A549 (cell line): ENCODE results near the gene KCNK3. TPM values are rescaled to one million over a fixed set of nuclear protein-coding genes. Genes with fewer than 3 reads are reported as not detected.

Source experiments
- ATAC-seq, 2 experiments: fragments of 200-7000 bp in 1 of 2; fragments of >200 bp in 1 of 2; cut with Nextera tagmentation in 1 of 2; cut with Tn5 transposase in 1 of 2; 3 replicates each; pipeline versions ENCODE4 v1.8.0 to v1.9.1; 2018 to 2020; ENCODE audit warnings: mild to moderate bottlenecking in 1 of 2, moderate library complexity in 1 of 2
- CTCF ChIA-PET: fragments of 300-600 bp; sonication (Branson Sonifier 250); formaldehyde crosslinking; extraction: SDS; loops from one replicate; lab custom pipeline; 2021; ENCODE audit warnings: antibody characterized with exemption, inconsistent platforms; lab: Yijun Ruan, JAX
- POLR2A ChIA-PET: fragments of 350-600 bp; formaldehyde crosslinking; extraction: SDS; loops from one replicate; lab custom pipeline; 2021; ENCODE audit warnings: antibody characterized with exemption, inconsistent platforms; lab: Yijun Ruan, JAX
- DNase-seq, 2 experiments: peaks; one replicate each; pipeline versions ENCODE4 v3.0.0 to v3.0.0-alpha.2; 2011 to 2016; ENCODE audit warnings: low read depth in 1 of 2, low spot score in 1 of 2
- FAIRE-seq: peaks from 2 replicates; lab custom pipeline; 2011; peaks lifted over from hg19 to GRCh38; lab: Jason Lieb, UNC
- H3K27ac ChIP-seq, 2 experiments: fragments of >200 bp; sonication (Bioruptor Twin); formaldehyde crosslinking; 3 replicates each; pipeline ENCODE4 v1.5.1; 2016 to 2017
- H3K4me1 ChIP-seq: fragments of >200 bp; sonication (Bioruptor Twin); formaldehyde crosslinking; 3 replicates; pipeline ENCODE4 v1.6.1; 2016
- H3K4me2 ChIP-seq: fragments of >200 bp; sonication (Bioruptor Twin); formaldehyde crosslinking; 3 replicates; pipeline ENCODE4 v1.6.1; 2016
- H3K4me3 ChIP-seq: fragments of >200 bp; sonication (Bioruptor Twin); formaldehyde crosslinking; 3 replicates; pipeline ENCODE4 v1.5.1; 2016
- H3K9me3 ChIP-seq: fragments of >200 bp; sonication (Bioruptor Twin); formaldehyde crosslinking; 3 replicates; pipeline ENCODE4 v1.6.1; 2016
- CBX2 ChIP-seq: fragments of 200-600 bp; sonication (generic); IDR thresholded peaks from 2 replicates; pipeline ENCODE4 v1.6.1; 2016; ENCODE audit warnings: low read depth, mild to moderate bottlenecking, borderline replicate concordance
- CEBPB ChIP-seq, 2 experiments: fragments of >200 bp in 1 of 2; sonication (Bioruptor Twin) in 1 of 2; formaldehyde crosslinking in 1 of 2; IDR thresholded peaks; 2 replicates each; pipeline ENCODE4 v1.6.1; 2012 to 2016
- FOSL2 ChIP-seq, 2 experiments: fragments of 450-650 bp in 1 of 2; fragments of >200 bp in 1 of 2; sonication (Bioruptor Twin) in 1 of 2; formaldehyde crosslinking; IDR thresholded peaks; 2 replicates each; pipeline versions ENCODE4 v1.5.0 to v1.6.1; 2016 to 2020; ENCODE audit warnings: mild to moderate bottlenecking in 1 of 2, moderate library complexity in 1 of 2
- HES2 ChIP-seq: fragments of >200 bp; sonication (Bioruptor Twin); formaldehyde crosslinking; IDR thresholded peaks from 2 replicates; pipeline ENCODE4 v1.6.1; 2016
- HOXB13 ChIP-seq: fragments of 250-450 bp; sonication (Bioruptor Pico); IDR thresholded peaks from 2 replicates; pipeline ENCODE4 v1.5.0; 2020; ENCODE audit warnings: low read depth, mild to moderate bottlenecking, moderate library complexity
- KDM5A ChIP-seq: fragments of 200-600 bp; sonication (generic); IDR thresholded peaks from 2 replicates; pipeline ENCODE4 v1.6.1; 2016; ENCODE audit warnings: antibody characterized with exemption, mild to moderate bottlenecking
- MAZ ChIP-seq: fragments of 150-350 bp; IDR thresholded peaks from 2 replicates; pipeline ENCODE4 v1.6.1; 2014; ENCODE audit warnings: antibody characterized with exemption, low read depth, low read length, borderline replicate concordance
- RFX5 ChIP-seq: fragments of 450-650 bp; IDR thresholded peaks from 2 replicates; pipeline ENCODE4 v1.7.1; 2014; ENCODE audit warnings: antibody characterized with exemption, mild to moderate bottlenecking, moderate library complexity
- TFCP2L1 ChIP-seq: fragments of 250-450 bp; sonication (Bioruptor Pico); IDR thresholded peaks from 2 replicates; pipeline ENCODE4 v1.5.0; 2021; ENCODE audit warnings: mild to moderate bottlenecking
- TP53 ChIP-seq: fragments of 250-450 bp; sonication (Bioruptor Pico); IDR thresholded peaks from 2 replicates; pipeline ENCODE4 v1.5.0; 2021; ENCODE audit warnings: mild to moderate bottlenecking, moderate library complexity
- WGBS: methylation state at CpG from one replicate; pipeline ENCODE4 v1.1.6; 2017; ENCODE audit errors: missing lambda C conversion rate; 5-methylcytosine and 5-hydroxymethylcytosine counted together
- polyA plus RNA-seq, 4 experiments: library from polyadenylated mRNA; depleted of rRNA in 3 of 4; stranded (reverse); fragments of >200 nt; fragmentation: RNase III in 1 of 4; extraction: RNeasy Plus Mini Kit Qiagen cat#74134 plus additional on column Dnase treatment in 1 of 4; gene quantifications; 2 replicates in 3 of 4; 3 replicates in 1 of 4; pipeline ENCODE4 v1.2.3, GENCODE V29; 2011 to 2017
- TF ChIP-seq, protein P1 (sequence below): fragments of >200 bp; sonication (Bioruptor Twin); formaldehyde crosslinking; IDR thresholded peaks from 3 replicates; pipeline ENCODE4 v1.6.1; 2016
- TF ChIP-seq, protein P2 (sequence below): fragments of 200-600 bp; sonication (generic); IDR thresholded peaks from 2 replicates; pipeline ENCODE4 v1.6.1; 2016; ENCODE audit warnings: antibody characterized with exemption, mild to moderate bottlenecking, moderate library complexity
- TF ChIP-seq, protein P3 (sequence below): fragments of >200 bp; sonication (Bioruptor Twin); formaldehyde crosslinking; IDR thresholded peaks from 3 replicates; pipeline ENCODE4 v1.5.1; 2016
- TF ChIP-seq, protein P4 (sequence below): IDR thresholded peaks from 2 replicates; pipeline ENCODE4 v1.6.1; 2012

Gene KCNK3
- polyA plus RNA-seq, 2 of the 4 experiments (the other 2 are of a cell fraction) = 2.4 to 2.8 TPM

DNA sequence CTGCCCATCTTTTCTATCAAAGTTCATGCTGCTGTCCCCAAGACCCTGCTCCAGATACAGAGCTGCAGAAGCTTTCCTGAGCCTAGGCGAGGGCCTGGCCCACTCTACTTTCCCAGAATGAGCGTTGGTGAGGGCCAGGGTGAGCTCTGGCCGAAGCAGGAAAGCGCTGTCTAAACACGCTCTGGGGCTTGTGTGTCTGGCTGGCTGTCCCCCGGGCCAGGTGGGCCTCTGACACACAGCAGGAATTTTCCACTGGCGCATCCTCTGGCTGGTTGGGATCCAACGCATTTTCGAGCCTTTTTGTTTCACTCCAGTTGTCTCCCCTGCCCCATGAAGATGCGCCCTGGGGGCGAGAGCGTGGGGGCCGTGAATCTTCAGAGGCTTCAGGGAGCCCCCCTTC, 17.8 kb upstream of the KCNK3 start:
- FAIRE-seq (no peak), DNase-seq (no peak), ATAC-seq (no peak)
- WGBS = 82% methylated on average over 13 of the region's 13 CpGs
- H3K4me1 ChIP-seq = peaks cover 16% of the 10 kb centered on the region
- H3K4me2 ChIP-seq = no peak overlapping the region
- POLR2A ChIA-PET = no interaction called here
- H3K9me3 ChIP-seq = peaks cover 8% of the 10 kb centered on the region; the same call in 2 of the 3 replicates
- TF ChIP-seq HOXB13 (CRISPR knock-in tag) (no peak), HES2 (no peak), RFX5 (no peak), KDM5A (no peak)
- TF ChIP-seq, protein P1, sequence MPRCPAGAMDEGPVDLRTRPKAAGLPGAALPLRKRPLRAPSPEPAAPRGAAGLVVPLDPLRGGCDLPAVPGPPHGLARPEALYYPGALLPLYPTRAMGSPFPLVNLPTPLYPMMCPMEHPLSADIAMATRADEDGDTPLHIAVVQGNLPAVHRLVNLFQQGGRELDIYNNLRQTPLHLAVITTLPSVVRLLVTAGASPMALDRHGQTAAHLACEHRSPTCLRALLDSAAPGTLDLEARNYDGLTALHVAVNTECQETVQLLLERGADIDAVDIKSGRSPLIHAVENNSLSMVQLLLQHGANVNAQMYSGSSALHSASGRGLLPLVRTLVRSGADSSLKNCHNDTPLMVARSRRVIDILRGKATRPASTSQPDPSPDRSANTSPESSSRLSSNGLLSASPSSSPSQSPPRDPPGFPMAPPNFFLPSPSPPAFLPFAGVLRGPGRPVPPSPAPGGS = no peak
- TF ChIP-seq, protein P2, sequence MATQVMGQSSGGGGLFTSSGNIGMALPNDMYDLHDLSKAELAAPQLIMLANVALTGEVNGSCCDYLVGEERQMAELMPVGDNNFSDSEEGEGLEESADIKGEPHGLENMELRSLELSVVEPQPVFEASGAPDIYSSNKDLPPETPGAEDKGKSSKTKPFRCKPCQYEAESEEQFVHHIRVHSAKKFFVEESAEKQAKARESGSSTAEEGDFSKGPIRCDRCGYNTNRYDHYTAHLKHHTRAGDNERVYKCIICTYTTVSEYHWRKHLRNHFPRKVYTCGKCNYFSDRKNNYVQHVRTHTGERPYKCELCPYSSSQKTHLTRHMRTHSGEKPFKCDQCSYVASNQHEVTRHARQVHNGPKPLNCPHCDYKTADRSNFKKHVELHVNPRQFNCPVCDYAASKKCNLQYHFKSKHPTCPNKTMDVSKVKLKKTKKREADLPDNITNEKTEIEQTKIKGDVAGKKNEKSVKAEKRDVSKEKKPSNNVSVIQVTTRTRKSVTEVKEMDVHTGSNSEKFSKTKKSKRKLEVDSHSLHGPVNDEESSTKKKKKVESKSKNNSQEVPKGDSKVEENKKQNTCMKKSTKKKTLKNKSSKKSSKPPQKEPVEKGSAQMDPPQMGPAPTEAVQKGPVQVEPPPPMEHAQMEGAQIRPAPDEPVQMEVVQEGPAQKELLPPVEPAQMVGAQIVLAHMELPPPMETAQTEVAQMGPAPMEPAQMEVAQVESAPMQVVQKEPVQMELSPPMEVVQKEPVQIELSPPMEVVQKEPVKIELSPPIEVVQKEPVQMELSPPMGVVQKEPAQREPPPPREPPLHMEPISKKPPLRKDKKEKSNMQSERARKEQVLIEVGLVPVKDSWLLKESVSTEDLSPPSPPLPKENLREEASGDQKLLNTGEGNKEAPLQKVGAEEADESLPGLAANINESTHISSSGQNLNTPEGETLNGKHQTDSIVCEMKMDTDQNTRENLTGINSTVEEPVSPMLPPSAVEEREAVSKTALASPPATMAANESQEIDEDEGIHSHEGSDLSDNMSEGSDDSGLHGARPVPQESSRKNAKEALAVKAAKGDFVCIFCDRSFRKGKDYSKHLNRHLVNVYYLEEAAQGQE = no peak
- CTCF ChIA-PET = interaction anchor here (1.0 to 2.1 kb wide), 5 partner anchors 11 to 171 kb away, joined by 3 to 7 read pairs (median 4); no protein-coding TSS in a partner anchor
- no peak overlapping the region for H3K4me3 ChIP-seq
- no peak overlapping the region for H3K27ac ChIP-seq

GRCh38 chr2:26675651-26676255, 16.8 kb upstream of the KCNK3 start:
- Histone ChIP-seq H3K4me3 (no peak overlapping the region), H3K4me2 (no peak overlapping the region), H3K4me1 (peaks cover 8% of the 10 kb centered on the region; the same call in 2 of the 3 replicates), H3K27ac (no peak overlapping the region), H3K9me3 (peaks cover 8% of the 10 kb centered on the region; the same call in 2 of the 3 replicates)
- FAIRE-seq (no peak), ATAC-seq (no peak), DNase-seq (no peak)
- TF ChIP-seq CBX2 = no peak
- no peak for TF ChIP-seq TP53
- no peak for TF ChIP-seq FOSL2 (IDR thresholded peaks at IDR 0.05)
- TF ChIP-seq FOSL2 (CRISPR knock-in tag; IDR thresholded peaks at IDR 0.05) = no peak
- TF ChIP-seq MAZ = no peak
- TF ChIP-seq, protein P3, sequence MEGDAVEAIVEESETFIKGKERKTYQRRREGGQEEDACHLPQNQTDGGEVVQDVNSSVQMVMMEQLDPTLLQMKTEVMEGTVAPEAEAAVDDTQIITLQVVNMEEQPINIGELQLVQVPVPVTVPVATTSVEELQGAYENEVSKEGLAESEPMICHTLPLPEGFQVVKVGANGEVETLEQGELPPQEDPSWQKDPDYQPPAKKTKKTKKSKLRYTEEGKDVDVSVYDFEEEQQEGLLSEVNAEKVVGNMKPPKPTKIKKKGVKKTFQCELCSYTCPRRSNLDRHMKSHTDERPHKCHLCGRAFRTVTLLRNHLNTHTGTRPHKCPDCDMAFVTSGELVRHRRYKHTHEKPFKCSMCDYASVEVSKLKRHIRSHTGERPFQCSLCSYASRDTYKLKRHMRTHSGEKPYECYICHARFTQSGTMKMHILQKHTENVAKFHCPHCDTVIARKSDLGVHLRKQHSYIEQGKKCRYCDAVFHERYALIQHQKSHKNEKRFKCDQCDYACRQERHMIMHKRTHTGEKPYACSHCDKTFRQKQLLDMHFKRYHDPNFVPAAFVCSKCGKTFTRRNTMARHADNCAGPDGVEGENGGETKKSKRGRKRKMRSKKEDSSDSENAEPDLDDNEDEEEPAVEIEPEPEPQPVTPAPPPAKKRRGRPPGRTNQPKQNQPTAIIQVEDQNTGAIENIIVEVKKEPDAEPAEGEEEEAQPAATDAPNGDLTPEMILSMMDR = no peak
- ChIA-PET POLR2A (no interaction called here), CTCF (interaction anchor here (0.9 to 1.4 kb wide), 4 partner anchors 41 to 70 kb away, joined by 3 to 5 read pairs (median 4); no protein-coding TSS in a partner anchor)
- WGBS = 81% methylated on average over 6 of the region's 6 CpGs

GRCh38 chr2:26678035-26678434, 14.5 kb upstream of the KCNK3 start:
- 50% methylated on average over 4 of the region's 4 CpGs for WGBS
- H3K4me3 ChIP-seq = no peak overlapping the region
- TF ChIP-seq, protein P4, sequence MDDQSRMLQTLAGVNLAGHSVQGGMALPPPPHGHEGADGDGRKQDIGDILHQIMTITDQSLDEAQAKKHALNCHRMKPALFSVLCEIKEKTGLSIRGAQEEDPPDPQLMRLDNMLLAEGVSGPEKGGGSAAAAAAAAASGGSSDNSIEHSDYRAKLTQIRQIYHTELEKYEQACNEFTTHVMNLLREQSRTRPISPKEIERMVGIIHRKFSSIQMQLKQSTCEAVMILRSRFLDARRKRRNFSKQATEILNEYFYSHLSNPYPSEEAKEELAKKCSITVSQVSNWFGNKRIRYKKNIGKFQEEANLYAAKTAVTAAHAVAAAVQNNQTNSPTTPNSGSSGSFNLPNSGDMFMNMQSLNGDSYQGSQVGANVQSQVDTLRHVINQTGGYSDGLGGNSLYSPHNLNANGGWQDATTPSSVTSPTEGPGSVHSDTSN = no peak
- TF ChIP-seq CEBPB (IDR thresholded peaks at IDR 0.05) (0 out of 4 replicates have a peak, but pooled peaks of 1 of the 2 experiments have one; percentile 6), TFCP2L1 (CRISPR knock-in tag) (no peak)
- no peak for FAIRE-seq
- H3K4me2 ChIP-seq = no peak overlapping the region
- ATAC-seq = no peak
- CTCF ChIA-PET = interaction anchor here (0.5 to 8.1 kb wide), 6 partner anchors 11 to 100 kb away, joined by 3 to 34 read pairs (median 3); no protein-coding TSS in a partner anchor
- H3K4me1 ChIP-seq = no peaks in the 10 kb centered on the region
- POLR2A ChIA-PET = no interaction called here
- no peak overlapping the region for H3K27ac ChIP-seq
- peaks cover 8% of the 10 kb centered on the region; the same call in 2 of the 3 replicates for H3K9me3 ChIP-seq
- no peak for DNase-seq
